Neuronal stem cell (in vitro differentiated cells): Measurements from ENCODE around the gene ERC1.

Source experiments
- DNase-seq: peaks from one replicate; pipeline ENCODE4 v3.0.0-alpha.2; 2013; ENCODE audit warnings: low spot score
- H2AFZ ChIP-seq: one replicate; pipeline ENCODE4 v1.6.1; 2013; ENCODE audit warnings: mild to moderate bottlenecking, low read length, inconsistent platforms
- H2AK5ac ChIP-seq: 2 replicates; pipeline ENCODE4 v1.6.1; 2013; ENCODE audit warnings: low read depth, mild to moderate bottlenecking, inconsistent platforms, low read length, moderate library complexity, mixed read lengths
- H2BK120ac ChIP-seq: 2 replicates; pipeline ENCODE4 v1.6.1; 2013; ENCODE audit warnings: low read depth, mild to moderate bottlenecking, inconsistent platforms, low read length, moderate library complexity, mixed read lengths
- H2BK12ac ChIP-seq: one replicate; pipeline ENCODE4 v1.6.1; 2013; ENCODE audit warnings: low read length, inconsistent platforms
- H2BK15ac ChIP-seq: 2 replicates; pipeline ENCODE4 v1.6.1; 2013; ENCODE audit warnings: mild to moderate bottlenecking, low read length, inconsistent platforms, mixed read lengths
- H2BK5ac ChIP-seq: one replicate; pipeline ENCODE4 v1.6.1; 2013; ENCODE audit warnings: inconsistent platforms, mild to moderate bottlenecking, low read length, moderate library complexity
- H3K14ac ChIP-seq: one replicate; pipeline ENCODE4 v1.6.1; 2013; ENCODE audit warnings: low read length, inconsistent platforms
- H3K18ac ChIP-seq: 2 replicates; pipeline ENCODE4 v1.6.1; 2013; ENCODE audit warnings: low read length, inconsistent platforms
- H3K23ac ChIP-seq: 2 replicates; pipeline ENCODE4 v1.6.1; 2013; ENCODE audit warnings: low read depth, mild to moderate bottlenecking, mixed read lengths, low read length, inconsistent platforms; ENCODE audit not compliant: poor library complexity
- H3K27ac ChIP-seq: replicated peaks from 3 replicates; pipeline ENCODE4 v1.5.1; 2013; ENCODE audit warnings: low read length, inconsistent platforms
- H3K27me3 ChIP-seq, 3 experiments: 2 replicates each; pipeline ENCODE4 v1.6.1; 2013; ENCODE audit warnings: low read length in 3 of 3, mild to moderate bottlenecking in 2 of 3, inconsistent platforms in 1 of 3, low read depth in 1 of 3, mixed read lengths in 1 of 3, moderate library complexity in 1 of 3; ENCODE audit not compliant: control insufficient read depth in 3 of 3, insufficient read depth in 3 of 3
- H3K36me3 ChIP-seq, 2 donors: replicated peaks in 1 of 2; 2 replicates each; pipeline ENCODE4 v1.6.1; 2013; ENCODE audit warnings: low read length in 2 of 2; ENCODE audit not compliant: control insufficient read depth in 2 of 2, insufficient read depth in 2 of 2
- H3K4ac ChIP-seq: 2 replicates; pipeline ENCODE4 v1.6.1; 2013; ENCODE audit warnings: inconsistent platforms, mild to moderate bottlenecking, low read length, moderate library complexity
- H3K4me1 ChIP-seq, 2 donors: 1 replicate in 1 of 2; 2 replicates in 1 of 2; pipeline ENCODE4 v1.6.1; 2013; ENCODE audit warnings: low read length in 2 of 2, low read depth in 1 of 2; ENCODE audit not compliant: control insufficient read depth in 2 of 2, insufficient read depth in 1 of 2
- H3K4me2 ChIP-seq: one replicate; pipeline ENCODE4 v1.6.1; 2013; ENCODE audit warnings: mild to moderate bottlenecking, low read length, inconsistent platforms; ENCODE audit not compliant: insufficient read depth, poor library complexity, severe bottlenecking
- H3K4me3 ChIP-seq, 2 donors: 2 replicates each; pipeline ENCODE4 v1.5.1; 2013; ENCODE audit warnings: low read length in 2 of 2, mild to moderate bottlenecking in 2 of 2, inconsistent platforms in 1 of 2, moderate library complexity in 1 of 2
- H3K79me1 ChIP-seq: one replicate; pipeline ENCODE4 v1.6.1; 2013; ENCODE audit warnings: low read depth, mild to moderate bottlenecking, inconsistent platforms, low read length, moderate library complexity
- H3K9ac ChIP-seq: one replicate; pipeline ENCODE4 v1.6.1; 2013; ENCODE audit warnings: mild to moderate bottlenecking, low read depth, low read length, inconsistent platforms; ENCODE audit not compliant: poor library complexity
- H3K9me3 ChIP-seq, 2 donors: replicated peaks in 1 of 2; 2 replicates each; pipeline versions ENCODE3 to v1.6.1; 2013; ENCODE audit warnings: low read length in 2 of 2, mild to moderate bottlenecking in 2 of 2, inconsistent platforms in 1 of 2, low read depth in 1 of 2, mixed read lengths in 1 of 2, moderate library complexity in 1 of 2; ENCODE audit not compliant: control insufficient read depth in 2 of 2, insufficient read depth in 1 of 2
- H4K8ac ChIP-seq: one replicate; pipeline ENCODE4 v1.6.1; 2013; ENCODE audit warnings: low read depth, mild to moderate bottlenecking, inconsistent platforms, low read length, moderate library complexity
- H4K91ac ChIP-seq: one replicate; pipeline ENCODE4 v1.6.1; 2013; ENCODE audit warnings: low read length, low read depth, mild to moderate bottlenecking, inconsistent platforms; ENCODE audit not compliant: poor library complexity
- WGBS, 2 donors: extraction: QIAGEN DNeasy Blood & Tissue Kit; methylation state at CpG; one replicate each; pipeline ENCODE4 v1.1.7; 2013; ENCODE audit warnings: missing lambda C conversion rate in 2 of 2, mixed read lengths in 1 of 2; ENCODE audit not compliant: insufficient read length in 2 of 2, insufficient replicate concordance in 1 of 2; ENCODE audit errors: extremely low coverage in 2 of 2; 5-methylcytosine and 5-hydroxymethylcytosine counted together

ERC1 gene

GRCh38 chr12:1525858-1526257 is 534.8 kb downstream of the ERC1 start:
- DNase-seq: no peak
- H3K9ac ChIP-seq: no peak overlapping the region
- no peak overlapping the region for H4K8ac ChIP-seq
- no peak overlapping the region for H2BK120ac ChIP-seq
- H3K14ac ChIP-seq: no peak overlapping the region
- H2BK12ac ChIP-seq: no peak overlapping the region
- no peak overlapping the region for H3K27ac ChIP-seq
- H3K4me3 ChIP-seq: no peak overlapping the region
- no peak overlapping the region for H3K4me2 ChIP-seq
- no peaks in the 10 kb centered on the region for H3K79me1 ChIP-seq
- no CpG with 5 or more reads among the region's 10 CpGs for WGBS, 2 donors
- H2BK15ac ChIP-seq: no peak overlapping the region
- no peak overlapping the region for H2AK5ac ChIP-seq
- no peak overlapping the region for H3K23ac ChIP-seq
- no peak overlapping the region for H3K18ac ChIP-seq
- no peak overlapping the region for H2BK5ac ChIP-seq
- H3K36me3 ChIP-seq: no peaks in the 10 kb centered on the region
- peaks cover 0 to 3% of the 10 kb centered on the region in 2 donors for H3K9me3 ChIP-seq
- peaks cover 4 to 28% of the 10 kb centered on the region in 2 donors for H3K4me1 ChIP-seq
- H3K4ac ChIP-seq: no peak overlapping the region
- no peak overlapping the region for H4K91ac ChIP-seq
- H3K27me3 ChIP-seq: peaks cover 0 to 51% (median 0%) of the 10 kb centered on the region in 3 experiments
- no peak overlapping the region for H2AFZ ChIP-seq

DNA sequence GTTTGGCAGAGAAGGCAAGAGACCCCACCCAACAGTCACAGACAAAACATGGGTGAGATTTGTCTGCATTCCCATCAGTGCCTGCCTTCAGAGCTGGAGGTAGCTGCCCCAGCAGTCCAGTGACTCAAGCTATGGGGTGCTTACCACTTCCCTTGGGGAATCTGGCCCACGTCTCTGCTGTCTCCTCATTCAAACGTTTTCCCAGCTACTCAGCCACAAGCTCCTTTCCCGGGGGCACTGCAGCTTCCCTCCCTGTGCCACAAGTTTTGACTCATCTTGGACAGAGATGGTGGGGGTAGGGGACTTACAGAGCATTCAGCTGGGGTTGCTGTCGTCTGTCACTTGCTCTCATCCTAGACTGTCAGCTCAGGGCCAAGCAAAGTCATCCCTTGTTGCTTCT is 536.8 kb downstream of the ERC1 start:
- Histone ChIP-seq H3K18ac (peak overlapping the region; percentile 69), H2BK12ac (no peak overlapping the region), H3K4me3 (no peak overlapping the region), H4K91ac (no peak overlapping the region), H2AFZ (no peak overlapping the region), H3K4me1 (peaks cover 4 to 30% of the 10 kb centered on the region in 2 donors), H3K27ac (no peak overlapping the region), H2BK120ac (no peak overlapping the region), H3K14ac (no peak overlapping the region), H3K4ac (no peak overlapping the region), H3K27me3 (peaks cover 0 to 69% (median 0%) of the 10 kb centered on the region in 3 experiments), H4K8ac (no peak overlapping the region), H2BK5ac (no peak overlapping the region), H3K9me3 (peaks cover 0 to 3% of the 10 kb centered on the region in 2 donors), H2BK15ac (no peak overlapping the region), H2AK5ac (peak overlapping the region; percentile 4), H3K79me1 (peaks cover 5% of the 10 kb centered on the region), H3K23ac (no peak overlapping the region), H3K9ac (no peak overlapping the region), H3K4me2 (no peak overlapping the region), H3K36me3 (no peaks in the 10 kb centered on the region)
- DNase-seq: no peak
- WGBS, 2 donors: no CpG with 5 or more reads among the region's 4 CpGs

- Histone ChIP-seq H3K4me1 (peaks cover under 1 to 30% of the 10 kb centered on the region in 2 donors), H3K23ac (no peak overlapping the region), H3K14ac (no peak overlapping the region), H3K4me3 (no peak overlapping the region), H3K36me3 (no peaks in the 10 kb centered on the region), H2BK15ac (no peak overlapping the region), H2BK120ac (no peak overlapping the region), H3K9me3 (peaks cover 0 to 3% of the 10 kb centered on the region in 2 donors), H3K18ac (no peak overlapping the region), H3K4ac (no peak overlapping the region), H4K91ac (no peak overlapping the region), H3K4me2 (peak overlapping the region; percentile 40), H2AFZ (no peak overlapping the region), H3K9ac (no peak overlapping the region), H2AK5ac (no peak overlapping the region), H2BK5ac (no peak overlapping the region), H2BK12ac (no peak overlapping the region), H3K79me1 (peaks cover 5% of the 10 kb centered on the region), H3K27me3 (peaks cover 0 to 79% (median 0%) of the 10 kb centered on the region in 3 experiments), H3K27ac (no peak overlapping the region), H4K8ac (no peak overlapping the region)
- no peak for DNase-seq
- no CpG with 5 or more reads among the region's 3 CpGs for WGBS, 2 donors
These were observed 537.8 kb downstream of the ERC1 start for GRCh38 chr12:1528791-1529190.

GRCh38 chr12:1529228-1529861 is 538.3 kb downstream of the ERC1 start:
- Histone ChIP-seq H2BK12ac (peak overlapping the region; percentile 79), H3K27ac (peak overlapping the region; percentile 24), H3K4me1 (peaks cover 0 to 29% of the 10 kb centered on the region in 2 donors), H3K18ac (peak overlapping the region; percentile 96), H2BK5ac (peak overlapping the region; percentile 99), H3K9ac (peak overlapping the region; percentile 94), H3K36me3 (no peaks in the 10 kb centered on the region), H4K8ac (no peak overlapping the region), H3K23ac (no peak overlapping the region), H3K79me1 (peaks cover 5% of the 10 kb centered on the region), H3K27me3 (peaks cover 0 to 81% (median 0%) of the 10 kb centered on the region in 3 experiments), H2BK120ac (peak overlapping the region; percentile 77), H3K4ac (peak overlapping the region; percentile 41), H3K4me2 (peak overlapping the region; percentile 69), H2BK15ac (peak overlapping the region; percentile 58), H3K4me3 (peak overlapping the region in 1 of 2 donors; percentile 92), H4K91ac (no peak overlapping the region), H2AFZ (peak overlapping the region; percentile 90), H3K14ac (no peak overlapping the region), H3K9me3 (peaks cover 0 to 4% of the 10 kb centered on the region in 2 donors), H2AK5ac (peak overlapping the region; percentile 98)
- no peak for DNase-seq
- WGBS, 2 donors: no CpG with 5 or more reads among the region's 11 CpGs
